ENCODE data around the gene GADD45G.

GRCh38 chr9:89588271-89588879, 16.4 kb upstream of the GADD45G start:
- no peak for TF ChIP-seq CTCF (conservative IDR thresholded peaks at IDR 0.05; ENCODE audit: low read length)
- no peak for TF ChIP-seq EZH2phosphoT487 (IDR thresholded peaks at IDR 0.05; ENCODE audit: borderline replicate concordance, low read depth, low read length)

Data from OCI-LY7 (cell line).